K562 (cell line): ENCODE measurements around the gene PLOD1. TPM values are rescaled to one million over a fixed set of nuclear protein-coding genes. Genes with fewer than 3 reads are reported as not detected.

ENCODE experiments used
- MAZ ChIP-seq, 2 experiments: fragments of 450-650 bp in 1 of 2; sonication (generic) in 1 of 2; formaldehyde crosslinking; IDR thresholded peaks in 1 of 2; conservative IDR thresholded peaks in 1 of 2; 2 replicates each; pipeline versions ENCODE4 v1.4.0 to v1.5.0; 2020; ENCODE audit warnings: mild to moderate bottlenecking in 1 of 2, missing genetic modification reagents in 1 of 2
- NRF1 ChIP-seq, 2 experiments: fragments of 450-650 bp; IDR thresholded peaks in 1 of 2; conservative IDR thresholded peaks in 1 of 2; 2 replicates each; pipeline ENCODE4 v1.6.1; 2014; ENCODE audit warnings: mild to moderate bottlenecking in 2 of 2
- SRSF7 ChIP-seq: fragments of 200-400 bp; formaldehyde crosslinking; optimal IDR thresholded peaks from 2 replicates; pipeline ENCODE3; 2017; ENCODE audit warnings: mild to moderate bottlenecking, low read depth, low read length
- ZNF124 ChIP-seq: sonication (generic); formaldehyde crosslinking; IDR thresholded peaks from 2 replicates; pipeline ENCODE4 v1.8.1; 2022; ENCODE audit warnings: missing genetic modification reagents
- ZNF274 ChIP-seq: IDR thresholded peaks from 2 replicates; pipeline ENCODE4 v1.6.1; 2011; ENCODE audit warnings: low read depth, mild to moderate bottlenecking, low read length, moderate library complexity, borderline replicate concordance
- ZNF347 ChIP-seq: fragments of 450-650 bp; formaldehyde crosslinking; IDR thresholded peaks from 2 replicates; pipeline ENCODE4 v1.4.0; 2020; ENCODE audit warnings: low read depth, mild to moderate bottlenecking, moderate library complexity
- polyA plus RNA-seq, 8 experiments: library from polyadenylated mRNA; depleted of rRNA in 4 of 8; stranded (reverse) in 5 of 8; unstranded in 3 of 8; fragments of >200 nt; fragmentation: Nextera tagmentation in 2 of 8; fragmentation: Illumina TruSeq in 1 of 8; extraction: Ambion mirVana in 2 of 8; extraction: Trizol in 1 of 8; gene quantifications; 2 replicates each; pipeline versions ENCODE4 v1.2.1 to v1.2.3, GENCODE V29; 2011 to 2014; ENCODE audit warnings: inconsistent platforms in 1 of 8, missing spikeins in 1 of 8
- total RNA-seq, 7 experiments: library from RNA; depleted of rRNA in 6 of 7; stranded (reverse); fragments of >200 nt in 6 of 7; fragmentation: Illumina TruSeq in 2 of 7; extraction: Trizol in 2 of 7; gene quantifications; 2 replicates each; pipeline versions ENCODE4 v1.2.1 to v1.2.3, GENCODE V29; 2011 to 2021; ENCODE audit warnings: low replicate concordance in 1 of 7
- TF ChIP-seq, protein P1 (sequence below): fragments of 250-450 bp; sonication (Bioruptor Pico); IDR thresholded peaks from 2 replicates; pipeline ENCODE4 v1.5.0; 2021; ENCODE audit warnings: mild to moderate bottlenecking, moderate library complexity
- TF ChIP-seq, protein P2 (sequence below): fragments of 450-650 bp; IDR thresholded peaks from 2 replicates; pipeline ENCODE4 v1.6.1; 2017; ENCODE audit warnings: antibody characterized with exemption, mild to moderate bottlenecking
- TF ChIP-seq, protein P3 (sequence below): IDR thresholded peaks from 2 replicates; pipeline ENCODE4 v1.6.1; 2014; ENCODE audit warnings: antibody characterized with exemption
- TF ChIP-seq, protein P4 (sequence below): fragments of 250-450 bp; sonication (Bioruptor Pico); IDR thresholded peaks from 2 replicates; pipeline ENCODE4 v1.5.0; 2020; ENCODE audit warnings: mild to moderate bottlenecking

The PLOD1 gene
- total and polyA plus RNA-seq, 9 of the 15 experiments (the other 6 are each of a cell fraction or from before 2014, with no cell fraction given): 16.6 to 90.8 (median 52.7) TPM

DNA sequence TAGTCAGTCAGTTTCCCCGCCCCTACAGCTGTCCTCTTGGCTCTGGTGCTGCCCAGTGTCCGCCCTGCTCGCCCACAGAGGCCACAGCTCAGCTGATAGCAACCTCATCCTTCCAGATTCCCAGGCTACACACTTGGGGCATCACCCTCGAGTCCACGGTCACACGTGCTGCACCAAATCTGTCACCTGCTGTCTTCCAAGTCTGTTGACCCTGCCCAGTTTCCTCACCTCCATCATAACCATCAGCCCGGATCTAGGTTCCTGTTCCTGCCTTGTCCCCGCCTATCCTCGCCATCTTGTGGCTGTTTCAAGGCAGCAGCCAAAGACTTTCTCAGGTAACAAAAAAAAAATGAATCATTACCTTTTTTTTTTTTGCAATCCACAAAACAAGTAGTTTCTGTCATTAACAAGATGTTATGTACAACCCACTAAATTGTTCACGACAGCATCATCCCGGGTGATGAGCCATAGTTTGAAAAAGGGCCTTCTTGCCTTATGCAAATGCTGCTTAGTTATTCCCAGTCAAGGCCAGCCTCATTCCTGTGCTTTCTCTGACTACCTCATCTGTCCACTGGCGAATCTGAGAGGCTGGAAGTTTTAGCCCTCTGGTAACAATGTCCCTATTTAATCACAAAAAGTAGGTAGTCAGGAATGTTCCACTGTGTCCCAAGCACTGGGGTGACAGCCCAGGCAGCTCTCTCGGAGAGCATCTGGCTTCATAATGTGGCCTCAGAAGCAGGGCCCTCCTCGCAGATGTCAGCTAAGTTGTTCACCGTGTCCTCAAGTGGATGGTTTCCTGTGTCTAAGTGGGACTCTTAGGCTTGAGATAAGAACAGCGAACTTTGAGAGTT, 79.8 kb downstream of the PLOD1 start (continued):
- TF ChIP-seq, protein P1, sequence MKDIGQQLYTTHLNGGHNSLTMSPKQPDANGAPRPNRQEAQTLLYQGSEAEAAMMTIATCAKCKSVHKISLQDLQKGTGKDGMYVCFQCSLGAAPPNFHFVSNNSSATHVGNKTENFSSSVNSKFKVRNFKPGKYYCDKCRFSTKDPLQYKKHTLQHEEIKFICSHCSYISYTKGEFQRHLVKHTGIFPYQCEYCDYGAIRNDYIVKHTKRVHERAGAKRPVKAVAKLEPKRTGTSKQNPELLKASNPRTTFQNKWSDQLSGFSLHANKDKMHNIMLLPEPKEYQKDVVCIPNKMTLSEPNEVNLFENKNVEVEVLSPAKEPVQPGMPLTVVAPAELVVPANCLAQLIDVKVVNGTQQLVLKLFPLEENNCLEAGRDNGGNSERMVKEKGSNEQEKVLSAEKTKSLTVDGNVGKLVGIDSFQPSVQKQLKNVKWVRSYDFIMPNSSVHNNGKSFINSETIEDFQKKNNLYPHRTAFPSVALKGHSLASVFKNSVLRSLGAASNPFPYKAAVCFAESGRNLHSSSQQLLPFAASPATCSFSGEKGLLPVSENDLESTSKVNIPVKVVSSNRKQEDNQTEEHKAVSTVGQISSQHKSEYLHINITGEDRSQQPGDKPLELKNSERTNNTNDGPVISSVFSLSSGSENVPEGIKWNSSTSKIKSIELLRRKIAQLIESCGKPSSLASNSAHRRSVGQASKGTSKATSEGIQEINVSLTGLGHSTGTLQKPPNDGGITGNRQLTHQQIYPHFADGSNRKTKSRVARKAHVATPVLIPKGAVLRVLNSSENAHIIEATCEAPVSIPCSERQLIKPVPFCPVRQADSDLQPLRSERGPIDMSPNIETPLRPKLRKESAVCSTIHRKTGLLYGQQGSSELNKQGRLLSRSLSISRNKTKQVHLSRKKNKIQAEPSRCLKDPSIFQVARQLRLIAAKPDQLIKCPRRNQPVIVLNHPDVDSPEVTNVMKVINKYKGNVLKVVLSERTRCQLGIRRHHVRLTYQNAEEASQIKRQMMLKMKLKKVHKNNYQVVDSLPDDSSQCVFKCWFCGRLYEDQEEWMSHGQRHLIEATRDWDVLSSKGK (CRISPR knock-in tag): no peak
- TF ChIP-seq, protein P2, sequence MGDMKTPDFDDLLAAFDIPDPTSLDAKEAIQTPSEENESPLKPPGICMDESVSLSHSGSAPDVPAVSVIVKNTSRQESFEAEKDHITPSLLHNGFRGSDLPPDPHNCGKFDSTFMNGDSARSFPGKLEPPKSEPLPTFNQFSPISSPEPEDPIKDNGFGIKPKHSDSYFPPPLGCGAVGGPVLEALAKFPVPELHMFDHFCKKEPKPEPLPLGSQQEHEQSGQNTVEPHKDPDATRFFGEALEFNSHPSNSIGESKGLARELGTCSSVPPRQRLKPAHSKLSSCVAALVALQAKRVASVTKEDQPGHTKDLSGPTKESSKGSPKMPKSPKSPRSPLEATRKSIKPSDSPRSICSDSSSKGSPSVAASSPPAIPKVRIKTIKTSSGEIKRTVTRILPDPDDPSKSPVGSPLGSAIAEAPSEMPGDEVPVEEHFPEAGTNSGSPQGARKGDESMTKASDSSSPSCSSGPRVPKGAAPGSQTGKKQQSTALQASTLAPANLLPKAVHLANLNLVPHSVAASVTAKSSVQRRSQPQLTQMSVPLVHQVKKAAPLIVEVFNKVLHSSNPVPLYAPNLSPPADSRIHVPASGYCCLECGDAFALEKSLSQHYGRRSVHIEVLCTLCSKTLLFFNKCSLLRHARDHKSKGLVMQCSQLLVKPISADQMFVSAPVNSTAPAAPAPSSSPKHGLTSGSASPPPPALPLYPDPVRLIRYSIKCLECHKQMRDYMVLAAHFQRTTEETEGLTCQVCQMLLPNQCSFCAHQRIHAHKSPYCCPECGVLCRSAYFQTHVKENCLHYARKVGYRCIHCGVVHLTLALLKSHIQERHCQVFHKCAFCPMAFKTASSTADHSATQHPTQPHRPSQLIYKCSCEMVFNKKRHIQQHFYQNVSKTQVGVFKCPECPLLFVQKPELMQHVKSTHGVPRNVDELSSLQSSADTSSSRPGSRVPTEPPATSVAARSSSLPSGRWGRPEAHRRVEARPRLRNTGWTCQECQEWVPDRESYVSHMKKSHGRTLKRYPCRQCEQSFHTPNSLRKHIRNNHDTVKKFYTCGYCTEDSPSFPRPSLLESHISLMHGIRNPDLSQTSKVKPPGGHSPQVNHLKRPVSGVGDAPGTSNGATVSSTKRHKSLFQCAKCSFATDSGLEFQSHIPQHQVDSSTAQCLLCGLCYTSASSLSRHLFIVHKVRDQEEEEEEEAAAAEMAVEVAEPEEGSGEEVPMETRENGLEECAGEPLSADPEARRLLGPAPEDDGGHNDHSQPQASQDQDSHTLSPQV: peak; percentile 40; the same call in 1 of the 2 replicates
- no peak; a peak in 1 of 4 replicates for TF ChIP-seq MAZ (CRISPR knock-in tag; conservative IDR thresholded peaks at IDR 0.05 in 1 of 2, IDR thresholded peaks at IDR 0.05 in 1 of 2)
- TF ChIP-seq NRF1 (conservative IDR thresholded peaks at IDR 0.05 in 1 of 2, IDR thresholded peaks at IDR 0.05 in 1 of 2): no peak
- TF ChIP-seq SRSF7: no peak
- TF ChIP-seq, protein P3, sequence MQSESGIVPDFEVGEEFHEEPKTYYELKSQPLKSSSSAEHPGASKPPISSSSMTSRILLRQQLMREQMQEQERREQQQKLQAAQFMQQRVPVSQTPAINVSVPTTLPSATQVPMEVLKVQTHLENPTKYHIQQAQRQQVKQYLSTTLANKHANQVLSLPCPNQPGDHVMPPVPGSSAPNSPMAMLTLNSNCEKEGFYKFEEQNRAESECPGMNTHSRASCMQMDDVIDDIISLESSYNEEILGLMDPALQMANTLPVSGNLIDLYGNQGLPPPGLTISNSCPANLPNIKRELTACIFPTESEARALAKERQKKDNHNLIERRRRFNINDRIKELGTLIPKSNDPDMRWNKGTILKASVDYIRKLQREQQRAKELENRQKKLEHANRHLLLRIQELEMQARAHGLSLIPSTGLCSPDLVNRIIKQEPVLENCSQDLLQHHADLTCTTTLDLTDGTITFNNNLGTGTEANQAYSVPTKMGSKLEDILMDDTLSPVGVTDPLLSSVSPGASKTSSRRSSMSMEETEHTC: no peak
- no peak for TF ChIP-seq ZNF274
- TF ChIP-seq, protein P4, sequence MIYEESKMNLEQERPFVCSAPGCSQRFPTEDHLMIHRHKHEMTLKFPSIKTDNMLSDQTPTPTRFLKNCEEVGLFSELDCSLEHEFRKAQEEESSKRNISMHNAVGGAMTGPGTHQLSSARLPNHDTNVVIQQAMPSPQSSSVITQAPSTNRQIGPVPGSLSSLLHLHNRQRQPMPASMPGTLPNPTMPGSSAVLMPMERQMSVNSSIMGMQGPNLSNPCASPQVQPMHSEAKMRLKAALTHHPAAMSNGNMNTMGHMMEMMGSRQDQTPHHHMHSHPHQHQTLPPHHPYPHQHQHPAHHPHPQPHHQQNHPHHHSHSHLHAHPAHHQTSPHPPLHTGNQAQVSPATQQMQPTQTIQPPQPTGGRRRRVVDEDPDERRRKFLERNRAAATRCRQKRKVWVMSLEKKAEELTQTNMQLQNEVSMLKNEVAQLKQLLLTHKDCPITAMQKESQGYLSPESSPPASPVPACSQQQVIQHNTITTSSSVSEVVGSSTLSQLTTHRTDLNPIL: no peak
- no peak for TF ChIP-seq ZNF124 (CRISPR knock-in tag)
- no peak for TF ChIP-seq ZNF347 (CRISPR knock-in tag)
